Smooth muscle cell (in vitro differentiated cells): Measurements from ENCODE around the gene CASQ2. TPM values are rescaled to one million over a fixed set of nuclear protein-coding genes. Genes with fewer than 3 reads are reported as not detected.

Experiments used
- DNase-seq: peaks from one replicate; lab custom pipeline; 2025; ENCODE audit not compliant: unreplicated experiment; lab: John Stamatoyannopoulos, UW
- H2AFZ ChIP-seq: fragments of 200-600 bp; sonication (generic); 2 replicates; pipeline ENCODE4 v1.6.0; 2016; ENCODE audit warnings: antibody characterized with exemption, low read depth, mild to moderate bottlenecking
- H3F3A ChIP-seq: fragments of 200-600 bp; sonication (generic); 2 replicates; pipeline ENCODE4 v1.6.0; 2017; ENCODE audit warnings: antibody characterized with exemption, low read depth
- H3K27ac ChIP-seq: fragments of 200-600 bp; sonication (generic); 2 replicates; pipeline ENCODE4 v1.5.1; 2016; ENCODE audit warnings: low read depth, mild to moderate bottlenecking
- H3K27me3 ChIP-seq: fragments of 200-600 bp; sonication (generic); 2 replicates; pipeline ENCODE4 v1.6.1; 2016; ENCODE audit warnings: low read depth, mild to moderate bottlenecking
- H3K36me3 ChIP-seq: fragments of 200-600 bp; sonication (generic); 2 replicates; pipeline ENCODE4 v1.5.1; 2016; ENCODE audit warnings: low read depth
- H3K4me1 ChIP-seq: fragments of 200-600 bp; sonication (generic); 2 replicates; pipeline ENCODE4 v1.5.1; 2016; ENCODE audit warnings: low read depth
- H3K4me2 ChIP-seq: fragments of 200-600 bp; sonication (generic); 2 replicates; pipeline ENCODE4 v1.6.0; 2016; ENCODE audit warnings: mild to moderate bottlenecking
- H3K4me3 ChIP-seq: fragments of 200-600 bp; sonication (generic); 2 replicates; pipeline ENCODE4 v1.5.1; 2016; ENCODE audit warnings: mild to moderate bottlenecking
- H3K79me2 ChIP-seq: fragments of 200-600 bp; sonication (generic); 2 replicates; pipeline ENCODE4 v1.6.0; 2016; ENCODE audit warnings: low read depth, mild to moderate bottlenecking
- H3K9ac ChIP-seq: fragments of 200-600 bp; sonication (generic); 2 replicates; pipeline ENCODE4 v1.6.0; 2016; ENCODE audit warnings: low read depth
- H3K9me3 ChIP-seq: fragments of 200-600 bp; sonication (generic); replicated peaks from 2 replicates; pipeline ENCODE4 v1.5.1; 2016; ENCODE audit warnings: low read depth
- H4K20me1 ChIP-seq: fragments of 200-600 bp; sonication (generic); 2 replicates; pipeline ENCODE4 v1.6.0; 2016; ENCODE audit warnings: low read depth
- CTCF ChIP-seq: fragments of 200-600 bp; sonication (generic); IDR thresholded peaks from 2 replicates; pipeline ENCODE4 v1.5.1; 2017; ENCODE audit warnings: borderline replicate concordance, mild to moderate bottlenecking, antibody characterized with exemption; ENCODE audit not compliant: insufficient read depth, poor library complexity, severe bottlenecking
- WGBS: methylation state at CpG from one replicate; pipeline ENCODE4 v1.1.7; 2016; ENCODE audit warnings: low lambda C conversion rate; 5-methylcytosine and 5-hydroxymethylcytosine counted together
- polyA plus RNA-seq: library from polyadenylated mRNA; unstranded; fragments of >200 nt; fragmentation: Nextera tagmentation; extraction: Ambion mirVana; gene quantifications from 2 replicates; pipeline ENCODE4 v1.2.1, GENCODE V29; 2016
- total RNA-seq: library from RNA; depleted of rRNA; stranded (reverse); fragments of >200 nt; gene quantifications from 2 replicates; pipeline ENCODE4 v1.2.3, GENCODE V29; 2014

The CASQ2 gene
- total and polyA plus RNA-seq, 2 experiments from 2014 or later = not detected

- DNase-seq = no peak
- no peaks in the 10 kb centered on the region for H3K36me3 ChIP-seq
- 97% methylated on average over 1 of the region's 1 CpG for WGBS
- H2AFZ ChIP-seq = no peak overlapping the region
- no peak overlapping the region for H3K27ac ChIP-seq
- peaks cover 3% of the 10 kb centered on the region for H3F3A ChIP-seq
- no peaks in the 10 kb centered on the region for H3K9me3 ChIP-seq
- no peak overlapping the region for H3K4me2 ChIP-seq
- H3K4me1 ChIP-seq = no peaks in the 10 kb centered on the region
- TF ChIP-seq CTCF = no peak
- no peaks in the 10 kb centered on the region for H4K20me1 ChIP-seq
- no peak overlapping the region for H3K4me3 ChIP-seq
- H3K79me2 ChIP-seq = no peaks in the 10 kb centered on the region
- no peaks in the 10 kb centered on the region for H3K27me3 ChIP-seq
- no peak overlapping the region for H3K9ac ChIP-seq
Observed at GRCh38 chr1:115813727-115814126, 45.2 kb upstream of the CASQ2 start.

- Histone ChIP-seq H3K4me2 (no peak overlapping the region), H3K36me3 (no peaks in the 10 kb centered on the region), H3K9me3 (no peaks in the 10 kb centered on the region), H3K9ac (no peak overlapping the region), H2AFZ (no peak overlapping the region), H4K20me1 (no peaks in the 10 kb centered on the region), H3K79me2 (no peaks in the 10 kb centered on the region), H3K27ac (no peak overlapping the region), H3K4me1 (no peaks in the 10 kb centered on the region), H3F3A (peaks cover 3% of the 10 kb centered on the region), H3K27me3 (no peaks in the 10 kb centered on the region), H3K4me3 (no peak overlapping the region)
- TF ChIP-seq CTCF = no peak
- no peak for DNase-seq
- WGBS = 45% methylated on average over 3 of the region's 3 CpGs
Observed at GRCh38 chr1:115811140-115811828, 42.8 kb upstream of the CASQ2 start.

- Histone ChIP-seq H4K20me1 (no peaks in the 10 kb centered on the region), H3K27ac (no peak overlapping the region), H2AFZ (no peak overlapping the region), H3K79me2 (no peaks in the 10 kb centered on the region), H3K9ac (no peak overlapping the region), H3K4me3 (no peak overlapping the region), H3K9me3 (no peaks in the 10 kb centered on the region), H3F3A (peaks cover 3% of the 10 kb centered on the region), H3K27me3 (no peaks in the 10 kb centered on the region), H3K36me3 (no peaks in the 10 kb centered on the region), H3K4me2 (no peak overlapping the region), H3K4me1 (no peaks in the 10 kb centered on the region)
- DNase-seq = no peak
- TF ChIP-seq CTCF = no peak
- WGBS = 97% methylated on average over 2 of the region's 2 CpGs
Observed at GRCh38 chr1:115810609-115811008, 42.1 kb upstream of the CASQ2 start.

GRCh38 chr1:115809847-115810246 lies 41.3 kb upstream of the CASQ2 start:
- H3K79me2 ChIP-seq = no peaks in the 10 kb centered on the region
- no peak overlapping the region for H2AFZ ChIP-seq

More at GRCh38 chr1:115809847-115810246, 41.3 kb upstream of the CASQ2 start:
- H3K9ac ChIP-seq = no peak overlapping the region
- no peak for DNase-seq
- 92% methylated on average over 2 of the region's 2 CpGs for WGBS
- H3F3A ChIP-seq = peaks cover 3% of the 10 kb centered on the region
- H3K9me3 ChIP-seq = no peaks in the 10 kb centered on the region
- no peak overlapping the region for H3K4me3 ChIP-seq
- H3K27me3 ChIP-seq = no peaks in the 10 kb centered on the region
- TF ChIP-seq CTCF = no peak
- H4K20me1 ChIP-seq = no peaks in the 10 kb centered on the region
- H3K36me3 ChIP-seq = no peaks in the 10 kb centered on the region
- H3K27ac ChIP-seq = no peak overlapping the region
- H3K4me2 ChIP-seq = no peak overlapping the region
- no peaks in the 10 kb centered on the region for H3K4me1 ChIP-seq
